Heart left ventricle (tissue), 13 donors: ENCODE results near the gene LSAMP.

ENCODE experiments used
- CTCF ChIP-seq, 12 donors: fragments of 200-600 bp; sonication (generic) in 4 of 12; IDR thresholded peaks; one replicate each; pipeline versions ENCODE4 v1.5.0 to v1.8.0; 2018 to 2022; ENCODE audit warnings: antibody characterized with exemption in 12 of 12, mild to moderate bottlenecking in 5 of 12
- POLR2A ChIP-seq, 2 donors: fragments of 450-650 bp; IDR thresholded peaks; one replicate each; pipeline ENCODE4 v1.6.1; 2017; ENCODE audit warnings: antibody characterized with exemption in 2 of 2, mild to moderate bottlenecking in 2 of 2, moderate library complexity in 2 of 2
- donor health status: ischemic (EF 13 %, LVEDD 7.1; RV severe dilation, severe dysfunction).
- donor health status: DM: no; HTN: yes; CAD: no.
- donor health status: DM: no; HTN: no; CAD: no.
- donor health status: ischemic (EF 25% LVEDD 6.9; RV normal size, moderate dysfunction).
- donor health status: ischemic (EF 25% LVEDD 5.7; RV mildly dilated, moderate dysfunction).
- donor health status: ischemic (EF 35%, LVEDD 5.7; RV mildly dilated, moderate dysfunction).
- donor health status: nonischemic (EF 11% LVEDD 7.7; RV severe dilation, severe dysfunction).
- donor health status: DM: yes; HTN: yes; CAD: no.
- donor health status: PGD.
- donor health status: ischemic (EF 29% LVEDD 5.4; RV normal size, mild dysfunction).
- donor health status: nonischemic (EF 23%, LVEDD 6.1; RV moderate dilation, normal function).

- TF ChIP-seq POLR2A (IDR thresholded peaks at IDR 0.05) (no peak), CTCF (IDR thresholded peaks at IDR 0.05) (no peak)
These were observed 378.0 kb downstream of the LSAMP start for GRCh38 chr3:116067326-116067725.
